B cell (primary cell): ENCODE measurements around the gene ZMIZ1.

Experiments used
- CTCF ChIP-seq: fragments of 200-600 bp; IDR thresholded peaks from one replicate; pipeline ENCODE4 v1.8.0; 2022; ENCODE audit warnings: antibody characterized with exemption, mild to moderate bottlenecking
- EZH2 ChIP-seq: IDR thresholded peaks from 2 replicates; pipeline ENCODE4 v1.6.1; 2012; ENCODE audit warnings: borderline replicate concordance, low read depth, mild to moderate bottlenecking, moderate library complexity, low read length; ENCODE audit not compliant: insufficient read depth, poor library complexity, severe bottlenecking

GRCh38 chr10:79296431-79296830 is 227.7 kb downstream of the ZMIZ1 start:
- TF ChIP-seq CTCF = no peak
- TF ChIP-seq EZH2 = no peak
